CD4-positive, alpha-beta T cell (primary cell): Measurements from ENCODE around the gene RAB9A. TPM values are rescaled to one million over a fixed set of nuclear protein-coding genes. Genes with fewer than 3 reads are reported as not detected.
A peak's percentile ranks its signal among the peaks of the same experiment; 100 is the strongest.
"Not testable (repeated sequence)": the region's sequence is repeated elsewhere in the genome, so short reads cannot be mapped to it uniquely, and the experiment has no call there.

Source experiments
- ATAC-seq: fragments of 200-7000 bp; cut with Tn5 transposase; one replicate; pipeline ENCODE4 v1.10.0; 2022; ENCODE audit warnings: mild to moderate bottlenecking; ENCODE audit not compliant: poor library complexity
- CTCF ChIA-PET: fragments of 350-600 bp; sonication (Branson Sonifier 250); formaldehyde crosslinking; loops from one replicate; lab custom pipeline; 2021; ENCODE audit warnings: antibody characterized with exemption, inconsistent platforms; lab: Charles Lee
- POLR2A ChIA-PET: fragments of 350-600 bp; sonication (Branson Sonifier 250); formaldehyde crosslinking; loops from one replicate; lab custom pipeline; 2021; ENCODE audit warnings: antibody characterized with exemption, inconsistent platforms; lab: Charles Lee
- DNase-seq, 14 experiments: peaks; one replicate each; pipeline ENCODE4 v3.0.0-alpha.2; 2013 to 2020; ENCODE audit warnings: mixed read lengths in 2 of 14
- H3K27ac ChIP-seq, 2 donors: one replicate each; pipeline versions ENCODE4 v1.5.1 to v1.7.0; 2013; ENCODE audit warnings: low read length in 2 of 2, low read depth in 1 of 2, mild to moderate bottlenecking in 1 of 2
- H3K27me3 ChIP-seq, 2 experiments: 1 replicate in 1 of 2; 2 replicates in 1 of 2; pipeline versions ENCODE4 v1.6.1 to v1.7.0; 2013; ENCODE audit warnings: low read length in 2 of 2, control low read depth in 1 of 2, mild to moderate bottlenecking in 1 of 2, moderate library complexity in 1 of 2; ENCODE audit not compliant: insufficient read depth in 2 of 2, control insufficient read depth in 1 of 2
- H3K36me3 ChIP-seq: one replicate; pipeline ENCODE4 v1.6.1; 2013; ENCODE audit warnings: low read length, control low read depth; ENCODE audit not compliant: insufficient read depth
- H3K4me1 ChIP-seq: one replicate; pipeline ENCODE4 v1.6.1; 2013; ENCODE audit warnings: low read length, control low read depth; ENCODE audit not compliant: insufficient read depth
- H3K4me3 ChIP-seq: one replicate; pipeline ENCODE4 v1.5.1; 2013; ENCODE audit warnings: mild to moderate bottlenecking, low read length, moderate library complexity
- H3K9me3 ChIP-seq, 2 experiments: 1 replicate in 1 of 2; 2 replicates in 1 of 2; pipeline versions ENCODE4 v1.6.1 to v1.7.0; 2013; ENCODE audit warnings: low read length in 2 of 2, mild to moderate bottlenecking in 2 of 2, control low read depth in 1 of 2, moderate library complexity in 1 of 2; ENCODE audit not compliant: control insufficient read depth in 1 of 2, insufficient read depth in 1 of 2
- H3K27ac Mint-ChIP-seq: one replicate; pipeline ENCODE4 v1.8.0; 2020; ENCODE audit warnings: mixed read lengths
- H3K27me3 Mint-ChIP-seq: one replicate; pipeline ENCODE4 v1.8.0; 2021; ENCODE audit warnings: mixed read lengths
- H3K36me3 Mint-ChIP-seq: one replicate; pipeline ENCODE4 v1.8.0; 2021; ENCODE audit warnings: low read depth, mixed read lengths
- H3K4me1 Mint-ChIP-seq: one replicate; pipeline ENCODE4 v1.8.0; 2021; ENCODE audit warnings: low read depth, mixed read lengths
- H3K4me3 Mint-ChIP-seq: one replicate; pipeline ENCODE4 v1.8.0; 2020; ENCODE audit warnings: mild to moderate bottlenecking, mixed read lengths
- H3K9me3 Mint-ChIP-seq: one replicate; pipeline ENCODE4 v1.8.0; 2020; ENCODE audit warnings: mixed read lengths
- CTCF ChIP-seq: fragments of 200-600 bp; IDR thresholded peaks from one replicate; pipeline ENCODE4 v1.8.0; 2022; ENCODE audit warnings: antibody characterized with exemption, mild to moderate bottlenecking
- intact Hi-C, 2 experiments: fragments of 100-400 bp; cut with DNase I in 1 of 2; cut with micrococcal nuclease in 1 of 2; formaldehyde crosslinking; loops; one replicate each; pipeline versions ENCODE4 v1.15.1 to v1.9.0; 2023 to 2025; cut with DNase I, micrococcal nuclease
- total RNA-seq, 174 experiments: library from RNA in 2 of 174; stranded (reverse) in 2 of 174; gene quantifications; one replicate each; pipeline ENCODE4 v1.2.3 and lab custom pipeline; 2021 to 2026

The RAB9A gene
- total RNA-seq, 2 experiments from 2014 or later, result 21.4 to 25.2 TPM

- Histone ChIP-seq H3K27me3 (no peaks in the 10 kb centered on the region), H3K4me3 (no peak overlapping the region), H3K9me3 (no peaks in the 10 kb centered on the region), H3K27ac (no peak overlapping the region), H3K36me3 (peaks cover 2% of the 10 kb centered on the region), H3K4me1 (peaks cover 3% of the 10 kb centered on the region)
- no peak overlapping the region for H3K4me3 Mint-ChIP-seq
- H3K36me3 Mint-ChIP-seq, result peaks cover 25% of the 10 kb centered on the region
- intact Hi-C loops, result no loop called here
- H3K27ac Mint-ChIP-seq, result no peak overlapping the region
- TF ChIP-seq CTCF, result no peak
- POLR2A ChIA-PET, result no interaction called here
- CTCF ChIA-PET, result interaction anchor here (1.6 kb wide), 1 partner anchor 14 kb away, joined by 5 read pairs; no protein-coding TSS in a partner anchor
- no peaks in the 10 kb centered on the region for H3K9me3 Mint-ChIP-seq
- DNase-seq (peak in 1 of 14 experiments; percentile 24), ATAC-seq (no peak)
- peaks cover 10% of the 10 kb centered on the region for H3K4me1 Mint-ChIP-seq
- H3K27me3 Mint-ChIP-seq, result no peaks in the 10 kb centered on the region
These were observed 18.7 kb upstream of the RAB9A start for GRCh38 chrX:13670197-13670596.

GRCh38 chrX:13673016-13673415 is 15.9 kb upstream of the RAB9A start:
- Histone ChIP-seq H3K4me1 (peaks cover 3% of the 10 kb centered on the region), H3K27ac (no peak overlapping the region), H3K9me3 (no peaks in the 10 kb centered on the region), H3K36me3 (no peaks in the 10 kb centered on the region), H3K27me3 (no peaks in the 10 kb centered on the region), H3K4me3 (no peak overlapping the region)
- H3K4me1 Mint-ChIP-seq, result peaks cover 10% of the 10 kb centered on the region
- no peaks in the 10 kb centered on the region for H3K9me3 Mint-ChIP-seq
- intact Hi-C loops, result no loop called here
- H3K27ac Mint-ChIP-seq, result no peak overlapping the region
- peaks cover 21% of the 10 kb centered on the region for H3K36me3 Mint-ChIP-seq
- DNase-seq, result no peak
- ChIA-PET CTCF (no interaction called here), POLR2A (no interaction called here)
- no peak for ATAC-seq
- no peaks in the 10 kb centered on the region for H3K27me3 Mint-ChIP-seq
- TF ChIP-seq CTCF, result no peak
- no peak overlapping the region for H3K4me3 Mint-ChIP-seq

DNA sequence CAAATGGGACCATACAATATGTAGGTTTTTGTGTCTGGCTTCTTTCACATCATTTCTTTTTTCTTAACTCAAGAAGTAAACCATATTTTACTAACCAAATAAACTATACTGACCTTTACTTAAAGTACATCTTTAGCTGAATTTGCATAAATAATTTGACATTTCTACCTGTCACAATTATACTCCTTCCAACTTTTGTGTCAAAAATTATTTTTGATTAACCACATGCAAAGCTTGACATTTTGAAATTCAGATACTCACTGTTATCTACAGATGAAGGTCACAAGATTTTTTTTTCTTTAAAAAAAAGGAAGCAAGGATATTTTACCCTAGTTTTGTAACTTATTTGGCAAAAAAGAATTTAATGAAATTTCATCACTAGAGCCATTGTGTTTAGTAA is 12.0 kb upstream of the RAB9A start:
- no peaks in the 10 kb centered on the region for H3K27me3 Mint-ChIP-seq
- H3K27ac Mint-ChIP-seq, result no peak overlapping the region
- H3K27ac ChIP-seq, result no peak overlapping the region
- intact Hi-C loops, result no loop called here
- H3K4me1 Mint-ChIP-seq, result no peaks in the 10 kb centered on the region
- no peaks in the 10 kb centered on the region for H3K4me1 ChIP-seq
- POLR2A ChIA-PET, result interaction anchor here (1.1 kb wide), 1 partner anchor 11 kb away, joined by 3 read pairs; no protein-coding TSS in a partner anchor
- no peak for DNase-seq
- no peaks in the 10 kb centered on the region for H3K9me3 ChIP-seq
- no peak for ATAC-seq
- no peaks in the 10 kb centered on the region for H3K9me3 Mint-ChIP-seq
- no peak for TF ChIP-seq CTCF
- peaks cover 10% of the 10 kb centered on the region for H3K36me3 Mint-ChIP-seq
- CTCF ChIA-PET, result no interaction called here
- H3K4me3 Mint-ChIP-seq, result no peak overlapping the region
- no peak overlapping the region for H3K4me3 ChIP-seq
- H3K27me3 ChIP-seq, result no peaks in the 10 kb centered on the region
- no peaks in the 10 kb centered on the region for H3K36me3 ChIP-seq

GRCh38 chrX:13679700-13680099 is 9.2 kb upstream of the RAB9A start:
- H3K4me1 Mint-ChIP-seq, H3K9me3 Mint-ChIP-seq, H3K27me3 Mint-ChIP-seq, H3K36me3 ChIP-seq, H3K27ac Mint-ChIP-seq, H3K4me1 ChIP-seq, CTCF ChIA-PET, H3K27me3 ChIP-seq, H3K4me3 Mint-ChIP-seq, intact Hi-C loops, H3K4me3 ChIP-seq, H3K36me3 Mint-ChIP-seq, DNase-seq, ATAC-seq, H3K27ac ChIP-seq, POLR2A ChIA-PET, H3K9me3 ChIP-seq: not testable (repeated sequence)
